Heart right ventricle (tissue), 16 donors: ENCODE results near the gene ATF3. TPM values are rescaled to one million over a fixed set of nuclear protein-coding genes. Genes with fewer than 3 reads are reported as not detected.

Experiments
- ATAC-seq, 8 donors: fragments of 200-7000 bp; cut with Tn5 transposase; one replicate each; pipeline ENCODE4 v1.9.1; 2020; ENCODE audit warnings: mild to moderate bottlenecking in 8 of 8, moderate library complexity in 8 of 8, moderate number of reproducible peaks in 1 of 8
- DNase-seq, 2 donors: peaks; one replicate each; pipeline ENCODE4 v3.0.0-alpha.2; 2020
- H3K27ac ChIP-seq, 10 donors: fragments of 200-600 bp; sonication (generic) in 2 of 10; one replicate each; pipeline versions ENCODE4 v1.5.0 to v1.8.0; 2020 to 2022; ENCODE audit warnings: mild to moderate bottlenecking in 3 of 10
- H3K27me3 ChIP-seq, 7 donors: fragments of 200-600 bp; one replicate each; pipeline ENCODE4 v1.8.0; 2021 to 2022; ENCODE audit warnings: mild to moderate bottlenecking in 2 of 7
- H3K36me3 ChIP-seq, 9 donors: fragments of 200-600 bp; sonication (generic) in 1 of 9; one replicate each; pipeline versions ENCODE4 v1.5.0 to v1.8.0; 2020 to 2022; ENCODE audit warnings: mild to moderate bottlenecking in 2 of 9
- H3K4me1 ChIP-seq, 9 donors: fragments of 200-600 bp; sonication (generic) in 1 of 9; one replicate each; pipeline versions ENCODE4 v1.5.0 to v1.8.0; 2020 to 2022; ENCODE audit warnings: mild to moderate bottlenecking in 4 of 9
- H3K4me3 ChIP-seq, 10 donors: fragments of 200-600 bp; sonication (generic) in 2 of 10; one replicate each; pipeline versions ENCODE4 v1.5.0 to v1.8.0; 2020 to 2022; ENCODE audit warnings: mild to moderate bottlenecking in 7 of 10, moderate library complexity in 2 of 10
- H3K9me3 ChIP-seq, 11 donors: fragments of 200-600 bp in 10 of 11; sonication (generic) in 2 of 11; one replicate each; pipeline versions ENCODE4 v1.5.0 to v1.8.0; 2013 to 2022; ENCODE audit warnings: mild to moderate bottlenecking in 2 of 11, control low read depth in 1 of 11, moderate library complexity in 1 of 11
- WGBS, 2 donors: extraction: QIAGEN DNeasy Blood & Tissue Kit; methylation state at CpG; one replicate each; pipeline ENCODE4 v1.1.7; 2013; ENCODE audit warnings: inconsistent platforms in 1 of 2; 5-methylcytosine and 5-hydroxymethylcytosine counted together
- intact Hi-C, 10 donors: fragments of 100-400 bp; cut with DNase I; formaldehyde crosslinking; loops; one replicate each; pipeline versions ENCODE4 v1.11.1 to v1.14.2; 2022
- polyA plus RNA-seq, 2 donors: library from polyadenylated mRNA; stranded (reverse); fragments of 200-250 nt; gene quantifications; one replicate each; pipeline ENCODE4 v1.2.3, GENCODE V29; 2013
- total RNA-seq, 10 donors: library from RNA; stranded (reverse); fragmentation: NEBNext Ultra II Directional in 3 of 10; extraction: Animal tissue kit (Norgen Biotek cat#: 25700) in 3 of 10; gene quantifications; one replicate each; pipeline versions ENCODE4 v1.2.1 to v1.2.4, GENCODE V29; 2021 to 2023
- TF ChIP-seq, protein P1 (sequence below), 9 donors: fragments of 200-600 bp; sonication (generic) in 2 of 9; IDR thresholded peaks; one replicate each; pipeline versions ENCODE4 v1.5.0 to v1.8.0; 2021 to 2022; ENCODE audit warnings: antibody characterized with exemption in 9 of 9, mild to moderate bottlenecking in 5 of 9, moderate library complexity in 1 of 9
- donor health status: Arrhythmogenic right ventricular cardiomyopathy.
- donor health status: ischemic (EF 13 %, LVEDD 7.1; RV severe dilation, severe dysfunction).
- donor health status: healthy with polysubstance abuse.
- donor health status: DM: no; HTN: yes; CAD: no.
- donor health status: DM: no; HTN: no; CAD: no.
- donor health status: ischemic (EF 25% LVEDD 6.9; RV normal size, moderate dysfunction).
- donor health status: ischemic (EF 25% LVEDD 5.7; RV mildly dilated, moderate dysfunction).
- donor health status: healthy.
- donor health status: DM: yes; HTN: yes; CAD: no.
- donor health status: Ischemic cardiomyopathy.
- donor health status: ischemic (EF 35%, LVEDD 5.7; RV mildly dilated, moderate dysfunction).
- donor health status: nonischemic (EF 11% LVEDD 7.7; RV severe dilation, severe dysfunction).
- donor health status: DM: yes; HTN: yes; CAD: no.
- donor health status: PGD.
- donor health status: ischemic (EF 29% LVEDD 5.4; RV normal size, mild dysfunction).
- donor health status: nonischemic (EF 23%, LVEDD 6.1; RV moderate dilation, normal function).

ATF3 gene
- total and polyA plus RNA-seq, 12 donors, result 8.4 to 684 (median 25.9) TPM

DNA sequence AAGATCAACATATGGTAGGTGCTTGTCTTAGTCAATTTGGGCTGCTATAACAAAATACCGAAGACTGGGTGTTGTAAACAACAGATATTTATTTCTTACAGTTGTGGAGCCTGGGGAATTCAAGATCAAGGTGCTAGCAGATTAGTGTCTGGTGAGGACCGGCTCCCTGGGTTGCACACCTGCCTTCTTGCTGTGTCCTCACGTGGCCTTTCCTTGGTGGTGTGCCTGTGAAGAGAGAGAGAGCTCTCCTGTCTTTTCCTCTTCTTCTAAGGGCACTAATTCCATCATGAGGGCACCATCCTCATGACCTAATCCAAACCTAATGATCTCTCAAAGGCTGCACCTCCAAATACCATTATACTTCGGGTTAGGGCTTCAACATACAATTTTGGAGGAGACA, 45.8 kb upstream of the ATF3 start:
- ATAC-seq (no peak), DNase-seq (no peak)
- H3K4me3 ChIP-seq, result no peak overlapping the region
- TF ChIP-seq, protein P1, sequence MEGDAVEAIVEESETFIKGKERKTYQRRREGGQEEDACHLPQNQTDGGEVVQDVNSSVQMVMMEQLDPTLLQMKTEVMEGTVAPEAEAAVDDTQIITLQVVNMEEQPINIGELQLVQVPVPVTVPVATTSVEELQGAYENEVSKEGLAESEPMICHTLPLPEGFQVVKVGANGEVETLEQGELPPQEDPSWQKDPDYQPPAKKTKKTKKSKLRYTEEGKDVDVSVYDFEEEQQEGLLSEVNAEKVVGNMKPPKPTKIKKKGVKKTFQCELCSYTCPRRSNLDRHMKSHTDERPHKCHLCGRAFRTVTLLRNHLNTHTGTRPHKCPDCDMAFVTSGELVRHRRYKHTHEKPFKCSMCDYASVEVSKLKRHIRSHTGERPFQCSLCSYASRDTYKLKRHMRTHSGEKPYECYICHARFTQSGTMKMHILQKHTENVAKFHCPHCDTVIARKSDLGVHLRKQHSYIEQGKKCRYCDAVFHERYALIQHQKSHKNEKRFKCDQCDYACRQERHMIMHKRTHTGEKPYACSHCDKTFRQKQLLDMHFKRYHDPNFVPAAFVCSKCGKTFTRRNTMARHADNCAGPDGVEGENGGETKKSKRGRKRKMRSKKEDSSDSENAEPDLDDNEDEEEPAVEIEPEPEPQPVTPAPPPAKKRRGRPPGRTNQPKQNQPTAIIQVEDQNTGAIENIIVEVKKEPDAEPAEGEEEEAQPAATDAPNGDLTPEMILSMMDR (IDR thresholded peaks at IDR 0.05), result no peak
- intact Hi-C loops, result loop anchor here in 3 of 10 donors (1.0 to 10.0 kb wide), 4 partner anchors 45 to 88 kb away; partner anchors contain the start of gene ATF3 (in 1 of the 3)
- WGBS, 2 donors, result 91 to 92% methylated on average over 4 of the region's 4 CpGs
- peaks cover 0 to 8% (median 0%) of the 10 kb centered on the region in 11 donors for H3K9me3 ChIP-seq
- H3K27ac ChIP-seq, result no peak overlapping the region
- H3K4me1 ChIP-seq, result peaks cover 2 to 40% (median 24%) of the 10 kb centered on the region in 9 donors
- H3K27me3 ChIP-seq, result no peaks in the 10 kb centered on the region
- H3K36me3 ChIP-seq, result no peaks in the 10 kb centered on the region

DNA sequence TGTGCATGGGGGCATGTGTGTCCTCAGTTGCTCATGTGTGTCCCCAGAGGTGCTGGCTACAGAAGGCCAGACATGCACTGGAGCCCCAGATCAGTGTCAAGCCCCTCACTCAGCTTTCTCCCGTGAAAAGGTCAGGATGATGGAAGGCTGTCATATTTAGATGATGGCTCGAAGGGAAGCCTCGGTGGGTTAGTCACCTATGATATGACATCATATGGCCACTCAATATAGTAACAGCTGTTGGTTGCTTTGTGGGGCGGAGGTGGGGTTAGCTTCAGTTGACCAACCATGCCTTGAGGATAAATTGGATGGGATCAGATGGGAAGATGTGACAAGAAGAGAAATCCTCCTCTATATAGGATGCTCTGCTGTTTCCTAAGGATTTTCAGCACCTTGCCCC, 43.5 kb upstream of the ATF3 start:
- ATAC-seq, result no peak
- intact Hi-C loops, result loop anchor here in 3 of 10 donors (5.0 to 10.0 kb wide), 3 partner anchors 37 to 90 kb away; no protein-coding TSS in a partner anchor
- 78 to 83% methylated on average over 4 of the region's 4 CpGs for WGBS, 2 donors
- DNase-seq, result no peak
- peaks cover 0 to 28% (median 14%) of the 10 kb centered on the region in 9 donors for H3K4me1 ChIP-seq
- TF ChIP-seq, protein P1 (IDR thresholded peaks at IDR 0.05), result no peak
- H3K27ac ChIP-seq, result no peak overlapping the region
- H3K36me3 ChIP-seq, result no peaks in the 10 kb centered on the region
- no peak overlapping the region for H3K4me3 ChIP-seq
- peaks cover 0 to 8% (median 0%) of the 10 kb centered on the region in 11 donors for H3K9me3 ChIP-seq
- no peaks in the 10 kb centered on the region for H3K27me3 ChIP-seq

DNA sequence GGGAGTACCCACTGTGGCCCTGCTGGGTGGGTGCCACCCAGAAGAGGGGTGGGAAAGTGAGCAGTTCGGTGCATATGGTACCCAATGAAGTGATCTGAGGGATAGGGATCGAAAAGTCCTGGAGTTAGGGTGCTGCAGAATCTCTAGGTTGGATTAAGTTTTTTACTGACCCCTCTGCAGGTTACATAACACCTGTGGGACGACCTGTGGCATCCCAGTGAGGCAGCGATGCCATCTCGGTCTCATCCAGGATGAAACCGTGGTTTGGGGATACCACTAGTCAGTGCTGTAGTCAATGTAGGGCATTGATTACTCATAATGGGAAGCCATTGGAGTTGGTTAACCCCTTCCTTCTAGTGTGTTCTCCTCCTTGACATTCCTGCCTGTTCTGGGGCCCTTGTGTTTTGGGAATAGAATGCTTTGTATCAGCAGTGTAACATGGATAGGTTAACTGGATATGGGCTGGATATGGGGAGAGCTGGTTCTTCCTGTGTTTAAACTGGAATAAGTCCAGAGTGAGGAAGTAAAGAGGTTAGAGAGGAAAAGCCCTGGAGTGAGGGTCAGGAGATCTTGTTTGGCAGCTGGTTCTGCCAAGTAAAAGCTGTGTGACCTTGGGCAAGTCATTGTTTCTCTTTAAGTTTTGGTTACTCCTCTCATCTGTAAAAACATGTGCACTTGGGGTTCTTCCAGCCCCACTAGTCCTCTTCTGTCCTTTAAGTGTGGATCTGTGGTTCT, 42.8 kb upstream of the ATF3 start:
- TF ChIP-seq, protein P1 (IDR thresholded peaks at IDR 0.05), result no peak
- DNase-seq (no peak), ATAC-seq (no peak)
- Histone ChIP-seq H3K27me3 (no peaks in the 10 kb centered on the region), H3K36me3 (no peaks in the 10 kb centered on the region), H3K27ac (peak overlapping the region in 5 of 10 donors; percentile 62 to 89 (median 84)), H3K4me3 (no peak overlapping the region), H3K9me3 (peaks cover 0 to 8% (median 0%) of the 10 kb centered on the region in 11 donors), H3K4me1 (peaks cover 0 to 28% (median 14%) of the 10 kb centered on the region in 9 donors)
- intact Hi-C loops, result loop anchor here in 4 of 10 donors (2.0 to 10.0 kb wide), 4 partner anchors 37 to 91 kb away; no protein-coding TSS in a partner anchor
- 87 to 90% methylated on average over 6 of the region's 6 CpGs for WGBS, 2 donors

DNA sequence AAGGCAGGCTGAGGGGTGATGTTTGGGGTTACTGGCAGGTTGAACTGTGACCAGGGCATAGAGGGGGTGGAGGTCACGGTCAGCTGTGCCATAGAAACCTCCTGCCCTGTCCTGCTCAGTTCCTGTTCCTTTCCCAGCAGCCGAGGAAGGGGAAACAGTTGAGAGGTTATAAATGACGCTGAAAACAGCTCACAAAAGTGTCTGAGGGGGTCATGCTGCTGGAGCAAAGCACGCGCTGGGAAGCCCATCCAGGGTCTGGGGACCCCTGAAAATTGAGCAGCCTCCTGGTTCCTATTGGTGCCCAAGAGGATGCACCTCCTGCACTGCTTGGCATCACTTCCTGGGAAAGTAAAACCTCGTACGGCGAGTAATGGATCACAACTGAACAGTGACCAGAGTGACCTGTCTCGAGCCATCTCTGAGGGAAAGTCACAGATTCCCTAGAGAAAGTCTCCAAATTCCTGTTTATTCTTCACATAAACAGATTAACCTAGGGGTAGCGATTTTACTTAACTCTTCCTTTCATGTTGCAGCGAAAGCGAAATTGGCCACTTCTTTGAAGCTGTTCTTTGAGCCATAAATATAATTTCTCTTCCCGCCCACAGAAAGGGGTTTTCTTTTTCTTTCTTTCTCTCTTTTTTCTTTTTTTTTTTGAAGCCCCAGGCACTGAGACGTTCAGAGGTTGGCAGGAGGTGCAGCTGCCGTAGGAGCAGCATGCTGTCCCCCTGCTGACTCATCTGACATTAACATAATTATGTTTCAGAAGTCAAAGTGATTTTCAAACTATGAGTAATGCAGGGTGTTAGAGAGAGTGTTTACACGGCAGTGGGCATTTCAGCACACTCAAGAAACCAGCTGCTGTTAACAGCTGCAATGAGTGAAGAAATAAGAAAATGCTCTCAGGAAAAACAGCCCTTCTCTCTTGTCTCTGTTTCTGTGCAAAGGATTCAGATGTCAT, 41.8 kb upstream of the ATF3 start:
- H3K27ac ChIP-seq, result peak overlapping the region; percentile 5 to 89 (median 80)
- DNase-seq, result peak in 1 of 2 donors; percentile 39
- peaks cover 0 to 8% (median 0%) of the 10 kb centered on the region in 11 donors for H3K9me3 ChIP-seq
- peak overlapping the region; percentile 5 to 64 (median 53) for H3K4me3 ChIP-seq
- intact Hi-C loops, result loop anchor here in 4 of 10 donors (2.0 to 10.0 kb wide), 4 partner anchors 36 to 92 kb away; no protein-coding TSS in a partner anchor
- peaks cover 0 to 19% (median 13%) of the 10 kb centered on the region in 9 donors for H3K4me1 ChIP-seq
- H3K27me3 ChIP-seq, result no peaks in the 10 kb centered on the region
- TF ChIP-seq, protein P1 (IDR thresholded peaks at IDR 0.05), result peak in 3 of 9 donors; percentile 6 to 10 (median 8)
- no peaks in the 10 kb centered on the region for H3K36me3 ChIP-seq
- 19 to 43% methylated on average over 16 of the region's 16 CpGs for WGBS, 2 donors
- peak; percentile 72 to 93 (median 86) for ATAC-seq
